HEK293 (cell line): ENCODE results near the gene MSRB1.
"Not testable (repeated sequence)": the region's sequence is repeated elsewhere in the genome, so short reads cannot be mapped to it uniquely, and the experiment has no call there.

Source experiments
- CTCF ChIA-PET: fragments of 350-600 bp; formaldehyde crosslinking; extraction: SDS; loops from one replicate; lab custom pipeline; 2021; ENCODE audit warnings: antibody characterized with exemption; lab: Yijun Ruan, JAX
- POLR2A ChIA-PET: fragments of 300-600 bp; formaldehyde crosslinking; extraction: SDS; loops from one replicate; lab custom pipeline; 2020; ENCODE audit warnings: antibody characterized with exemption, inconsistent platforms; lab: Yijun Ruan, JAX
- H3K27ac ChIP-seq: fragments of 200-500 bp; sonication (Bioruptor generic); 2 replicates; pipeline ENCODE4 v1.5.1; 2014; ENCODE audit warnings: low read depth, low read length, control low read depth, inconsistent platforms; ENCODE audit errors: extremely low read depth
- H3K36me3 ChIP-seq, 2 experiments: fragments of 200-500 bp in 1 of 2; sonication (Bioruptor generic) in 1 of 2; 1 replicate in 1 of 2; 2 replicates in 1 of 2; pipeline ENCODE4 v1.5.1; 2014 to 2017; ENCODE audit warnings: inconsistent platforms in 2 of 2, low read length in 2 of 2; ENCODE audit not compliant: control insufficient read depth in 2 of 2, insufficient read depth in 1 of 2
- H3K4me1 ChIP-seq: fragments of 200-500 bp; sonication (Bioruptor generic); 2 replicates; pipeline ENCODE4 v1.5.1; 2014; ENCODE audit warnings: mild to moderate bottlenecking, low read length, inconsistent platforms; ENCODE audit not compliant: control insufficient read depth, insufficient read depth
- H3K4me3 ChIP-seq: 2 replicates; pipeline ENCODE4 v1.5.1; 2011; ENCODE audit warnings: low read depth, mild to moderate bottlenecking, control low read depth, low read length, moderate library complexity
- H3K9me3 ChIP-seq: fragments of 200-500 bp; sonication (Bioruptor generic); 2 replicates; pipeline ENCODE4 v1.5.1; 2014; ENCODE audit warnings: low read depth, low read length, inconsistent platforms; ENCODE audit not compliant: control insufficient read depth, insufficient read depth
- EGR2 ChIP-seq: fragments of 450-650 bp; formaldehyde crosslinking; IDR thresholded peaks from 2 replicates; pipeline ENCODE4 v1.5.1; 2016; ENCODE audit warnings: low read depth, missing biosample characterization, missing genetic modification characterization
- KLF1 ChIP-seq: fragments of 450-650 bp; formaldehyde crosslinking; IDR thresholded peaks from 2 replicates; pipeline ENCODE4 v1.5.1; 2016; ENCODE audit warnings: missing biosample characterization, missing genetic modification characterization
- KLF9 ChIP-seq: fragments of 450-650 bp; formaldehyde crosslinking; IDR thresholded peaks from 2 replicates; pipeline ENCODE4 v1.5.1; 2016; ENCODE audit warnings: missing biosample characterization, missing genetic modification characterization, low read depth
- PRDM1 ChIP-seq: fragments of 450-650 bp; formaldehyde crosslinking; IDR thresholded peaks from 2 replicates; pipeline ENCODE4; 2016; ENCODE audit warnings: missing biosample characterization, missing genetic modification characterization
- SALL2 ChIP-seq: fragments of 450-650 bp; formaldehyde crosslinking; IDR thresholded peaks from 2 replicates; pipeline ENCODE4 v1.5.0; 2017; ENCODE audit warnings: missing biosample characterization, mild to moderate bottlenecking, missing genetic modification characterization, borderline replicate concordance
- SP2 ChIP-seq: fragments of 450-650 bp; formaldehyde crosslinking; IDR thresholded peaks from 2 replicates; pipeline ENCODE4 v1.5.1; 2016; ENCODE audit warnings: missing biosample characterization, missing genetic modification characterization
- ZBTB17 ChIP-seq: fragments of 450-650 bp; formaldehyde crosslinking; IDR thresholded peaks from 2 replicates; pipeline ENCODE4 v1.5.1; 2016; ENCODE audit warnings: missing biosample characterization, missing genetic modification characterization
- ZBTB8A ChIP-seq: fragments of 450-650 bp; formaldehyde crosslinking; IDR thresholded peaks from 2 replicates; pipeline ENCODE4 v1.5.1; 2016; ENCODE audit warnings: missing biosample characterization, missing genetic modification characterization
- ZEB2 ChIP-seq: fragments of 450-650 bp; formaldehyde crosslinking; IDR thresholded peaks from 2 replicates; pipeline ENCODE4 v1.5.1; 2016; ENCODE audit warnings: missing biosample characterization, missing genetic modification characterization
- ZFHX2 ChIP-seq: fragments of 450-650 bp; formaldehyde crosslinking; conservative IDR thresholded peaks from 2 replicates; pipeline ENCODE4 v1.5.1; 2016; ENCODE audit warnings: missing biosample characterization, missing genetic modification characterization
- ZNF335 ChIP-seq: fragments of 450-650 bp; formaldehyde crosslinking; conservative IDR thresholded peaks from 2 replicates; pipeline ENCODE4 v1.5.1; 2016; ENCODE audit warnings: missing biosample characterization, missing genetic modification characterization
- ZNF341 ChIP-seq: fragments of 450-650 bp; formaldehyde crosslinking; IDR thresholded peaks from 2 replicates; pipeline ENCODE4; 2016; ENCODE audit warnings: low read depth, missing biosample characterization, missing genetic modification characterization
- ZNF354C ChIP-seq: fragments of 450-650 bp; formaldehyde crosslinking; IDR thresholded peaks from 2 replicates; pipeline ENCODE4 v1.5.1; 2016; ENCODE audit warnings: missing biosample characterization, missing genetic modification characterization, low read depth, borderline replicate concordance
- ZNF549 ChIP-seq: fragments of 450-650 bp; IDR thresholded peaks from 2 replicates; pipeline ENCODE4 v1.5.1; 2018; ENCODE audit warnings: missing biosample characterization, missing genetic modification characterization, mild to moderate bottlenecking, inconsistent platforms, moderate library complexity
- ZNF558 ChIP-seq: fragments of 450-650 bp; formaldehyde crosslinking; IDR thresholded peaks from 2 replicates; pipeline ENCODE4 v1.5.1; 2016; ENCODE audit warnings: missing biosample characterization, missing genetic modification characterization
- ZNF600 ChIP-seq: fragments of 450-650 bp; formaldehyde crosslinking; IDR thresholded peaks from 2 replicates; pipeline ENCODE4 v1.5.1; 2016; ENCODE audit warnings: missing biosample characterization, missing genetic modification characterization
- ZNF768 ChIP-seq: fragments of 450-650 bp; formaldehyde crosslinking; IDR thresholded peaks from 2 replicates; pipeline ENCODE4 v1.5.1; 2018; ENCODE audit warnings: missing biosample characterization, mild to moderate bottlenecking, missing genetic modification characterization
- TF ChIP-seq, protein P1 (sequence below): fragments of 450-650 bp; formaldehyde crosslinking; IDR thresholded peaks from 2 replicates; pipeline ENCODE4 v1.5.1; 2016; ENCODE audit warnings: missing biosample characterization, missing genetic modification characterization

MSRB1 gene

DNA sequence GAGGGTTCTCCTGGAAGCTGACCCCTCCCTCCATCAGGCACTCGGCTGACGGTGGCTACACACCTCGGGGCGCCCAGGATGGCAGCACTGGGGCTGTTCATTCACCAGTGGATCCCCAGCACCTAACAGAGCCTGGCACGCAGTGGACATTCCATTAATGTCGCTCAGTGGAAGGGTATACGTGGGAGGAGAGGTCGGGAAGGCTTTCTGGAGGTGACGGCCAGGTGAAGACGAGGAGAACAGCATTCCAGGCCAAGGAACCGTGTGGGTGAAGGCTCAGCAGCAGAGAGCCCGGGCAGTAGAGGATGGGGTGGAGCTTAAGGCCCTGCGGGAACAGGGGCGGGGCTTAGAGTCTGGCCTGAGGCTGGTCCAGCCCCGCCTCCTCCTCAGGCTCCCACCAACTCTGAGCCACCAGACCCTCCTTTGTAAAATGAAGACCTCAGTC, 22.2 kb downstream of the MSRB1 start:
- ChIA-PET POLR2A (interaction anchor here (1.0 to 1.2 kb wide), 2 partner anchors 23 to 44 kb away, joined by 3 to 6 read pairs; partner anchors contain the start of gene RPS2), CTCF (interaction anchor here (1.2 kb wide), 1 partner anchor 9 kb away, joined by 7 read pairs; no protein-coding TSS in a partner anchor)

DNA sequence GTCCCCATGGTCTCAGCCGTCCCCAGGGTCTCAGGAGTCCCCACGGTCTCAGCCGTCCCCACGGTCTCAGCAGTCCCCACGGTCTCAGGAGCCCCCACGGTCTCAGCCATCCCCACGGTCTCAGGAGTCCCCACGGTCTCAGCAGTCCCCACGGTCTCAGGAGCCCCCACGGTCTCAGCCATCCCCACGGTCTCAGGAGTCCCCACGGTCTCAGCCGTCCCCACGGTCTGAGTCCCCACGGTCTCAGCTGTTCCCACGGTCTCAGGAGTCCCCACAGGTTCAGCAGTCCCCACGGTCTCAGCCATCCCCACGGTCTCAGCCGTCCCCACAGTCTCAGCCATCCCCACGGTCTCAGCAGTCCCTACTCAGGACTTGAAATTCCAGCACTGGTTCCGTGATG, 22.9 kb downstream of the MSRB1 start:
- H3K36me3 ChIP-seq, H3K4me1 ChIP-seq, H3K9me3 ChIP-seq, POLR2A ChIA-PET, H3K27ac ChIP-seq, H3K4me3 ChIP-seq: not testable (repeated sequence)
- CTCF ChIA-PET, result interaction anchor here (1.6 kb wide), 1 partner anchor 20 kb away, joined by 4 read pairs; no protein-coding TSS in a partner anchor

More for the DNA sequence above, 22.2 kb downstream of the MSRB1 start:
- H3K4me1 ChIP-seq, result no peaks in the 10 kb centered on the region; the same call in 1 of the 2 replicates
- H3K9me3 ChIP-seq, result no peaks in the 10 kb centered on the region
- no peak overlapping the region for H3K4me3 ChIP-seq
- no peaks in the 10 kb centered on the region for H3K36me3 ChIP-seq
- no peak overlapping the region for H3K27ac ChIP-seq
- TF ChIP-seq ZNF354C (tag by site-specific recombination), result no peak
- TF ChIP-seq ZNF335 (tag by site-specific recombination), result peak; percentile 51
- peak; percentile 95 for TF ChIP-seq ZBTB17
- TF ChIP-seq ZNF549 (tag by site-specific recombination), result no peak
- TF ChIP-seq, protein P1, sequence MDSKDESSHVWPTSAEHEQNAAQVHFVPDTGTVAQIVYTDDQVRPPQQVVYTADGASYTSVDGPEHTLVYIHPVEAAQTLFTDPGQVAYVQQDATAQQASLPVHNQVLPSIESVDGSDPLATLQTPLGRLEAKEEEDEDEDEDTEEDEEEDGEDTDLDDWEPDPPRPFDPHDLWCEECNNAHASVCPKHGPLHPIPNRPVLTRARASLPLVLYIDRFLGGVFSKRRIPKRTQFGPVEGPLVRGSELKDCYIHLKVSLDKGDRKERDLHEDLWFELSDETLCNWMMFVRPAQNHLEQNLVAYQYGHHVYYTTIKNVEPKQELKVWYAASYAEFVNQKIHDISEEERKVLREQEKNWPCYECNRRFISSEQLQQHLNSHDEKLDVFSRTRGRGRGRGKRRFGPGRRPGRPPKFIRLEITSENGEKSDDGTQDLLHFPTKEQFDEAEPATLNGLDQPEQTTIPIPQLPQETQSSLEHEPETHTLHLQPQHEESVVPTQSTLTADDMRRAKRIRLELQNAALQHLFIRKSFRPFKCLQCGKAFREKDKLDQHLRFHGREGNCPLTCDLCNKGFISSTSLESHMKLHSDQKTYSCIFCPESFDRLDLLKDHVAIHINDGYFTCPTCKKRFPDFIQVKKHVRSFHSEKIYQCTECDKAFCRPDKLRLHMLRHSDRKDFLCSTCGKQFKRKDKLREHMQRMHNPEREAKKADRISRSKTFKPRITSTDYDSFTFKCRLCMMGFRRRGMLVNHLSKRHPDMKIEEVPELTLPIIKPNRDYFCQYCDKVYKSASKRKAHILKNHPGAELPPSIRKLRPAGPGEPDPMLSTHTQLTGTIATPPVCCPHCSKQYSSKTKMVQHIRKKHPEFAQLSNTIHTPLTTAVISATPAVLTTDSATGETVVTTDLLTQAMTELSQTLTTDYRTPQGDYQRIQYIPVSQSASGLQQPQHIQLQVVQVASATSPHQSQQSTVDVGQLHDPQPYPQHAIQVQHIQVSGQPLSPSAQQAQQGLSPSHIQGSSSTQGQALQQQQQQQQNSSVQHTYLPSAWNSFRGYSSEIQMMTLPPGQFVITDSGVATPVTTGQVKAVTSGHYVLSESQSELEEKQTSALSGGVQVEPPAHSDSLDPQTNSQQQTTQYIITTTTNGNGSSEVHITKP, result peak; percentile 12; the same call in 1 of the 2 replicates
- no peak for TF ChIP-seq ZNF558
- peak; percentile 43; the same call in 1 of the 2 replicates for TF ChIP-seq KLF9 (tag by site-specific recombination)
- TF ChIP-seq KLF1 (tag by site-specific recombination), result peak; percentile 48; the same call in 1 of the 2 replicates
- peak; percentile 58; the same call in 1 of the 2 replicates for TF ChIP-seq ZFHX2 (tag by site-specific recombination)
- TF ChIP-seq SP2 (tag by site-specific recombination), result peak; percentile 72
- TF ChIP-seq ZNF768 (tag by site-specific recombination), result peak; percentile 17; the same call in 1 of the 2 replicates
- no peak for TF ChIP-seq PRDM1 (tag by site-specific recombination)
- peak; percentile 47; the same call in 1 of the 2 replicates for TF ChIP-seq ZBTB8A (tag by site-specific recombination)
- TF ChIP-seq ZEB2 (tag by site-specific recombination), result 0 out of 2 replicates have a peak, but pooled peaks have one; percentile 22
- TF ChIP-seq SALL2 (tag by site-specific recombination), result no peak
- peak; percentile 22; the same call in 1 of the 2 replicates for TF ChIP-seq EGR2 (tag by site-specific recombination)
- TF ChIP-seq ZNF600 (tag by site-specific recombination), result peak; percentile 85
- peak; percentile 30; the same call in 1 of the 2 replicates for TF ChIP-seq ZNF341 (tag by site-specific recombination)
